ENCODE results near the gene FOXP4. TPM values are rescaled to one million over a fixed set of nuclear protein-coding genes. Genes with fewer than 3 reads are reported as not detected.

The FOXP4 gene, protein sequence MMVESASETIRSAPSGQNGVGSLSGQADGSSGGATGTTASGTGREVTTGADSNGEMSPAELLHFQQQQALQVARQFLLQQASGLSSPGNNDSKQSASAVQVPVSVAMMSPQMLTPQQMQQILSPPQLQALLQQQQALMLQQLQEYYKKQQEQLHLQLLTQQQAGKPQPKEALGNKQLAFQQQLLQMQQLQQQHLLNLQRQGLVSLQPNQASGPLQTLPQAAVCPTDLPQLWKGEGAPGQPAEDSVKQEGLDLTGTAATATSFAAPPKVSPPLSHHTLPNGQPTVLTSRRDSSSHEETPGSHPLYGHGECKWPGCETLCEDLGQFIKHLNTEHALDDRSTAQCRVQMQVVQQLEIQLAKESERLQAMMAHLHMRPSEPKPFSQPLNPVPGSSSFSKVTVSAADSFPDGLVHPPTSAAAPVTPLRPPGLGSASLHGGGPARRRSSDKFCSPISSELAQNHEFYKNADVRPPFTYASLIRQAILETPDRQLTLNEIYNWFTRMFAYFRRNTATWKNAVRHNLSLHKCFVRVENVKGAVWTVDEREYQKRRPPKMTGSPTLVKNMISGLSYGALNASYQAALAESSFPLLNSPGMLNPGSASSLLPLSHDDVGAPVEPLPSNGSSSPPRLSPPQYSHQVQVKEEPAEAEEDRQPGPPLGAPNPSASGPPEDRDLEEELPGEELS
- 2.3 and 2.6 TPM in 2 replicates for total RNA-seq (2014; rRNA removed; shearing (Covaris generic))

GRCh38 chr6:41545703-41546474 is at the start of gene FOXP4:
Gene FOXP4 (plus strand): TSS chr6:41546381. CDS start chr6:41565761, 19,380 bp downstream.
- in situ Hi-C loops (cut with HindIII; ENCODE audit: low sequenced_read_pairs): no loop called here

GRCh38 chr6:41497573-41497972 is 48.6 kb upstream of the FOXP4 start:
- no peak for DNase-seq (ENCODE audit: low spot score)
- in situ Hi-C loops (cut with HindIII; ENCODE audit: low sequenced_read_pairs): no loop called here

More at GRCh38 chr6:41545703-41546474, at the start of gene FOXP4:
- DNase-seq (ENCODE audit: low spot score): peak; percentile 93

DNA sequence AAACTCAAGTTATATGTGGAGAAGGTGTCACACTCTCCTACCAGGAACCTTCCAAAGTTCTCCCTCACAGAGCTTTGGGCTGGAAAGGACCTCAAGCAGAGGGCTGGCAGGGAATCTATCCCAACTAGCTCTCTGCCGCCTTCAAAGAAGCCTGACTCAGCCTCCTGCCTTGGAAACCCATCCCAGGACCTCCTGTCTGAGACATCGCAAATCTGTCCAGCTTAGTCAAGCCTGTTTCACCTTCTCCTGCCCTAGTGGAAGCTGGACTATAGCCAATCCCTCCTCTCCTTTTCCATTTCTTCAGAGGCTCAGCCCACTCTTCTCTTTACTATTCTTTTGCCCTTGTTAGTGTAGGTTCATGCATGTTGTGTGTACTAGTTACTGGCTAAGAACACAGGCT is 48.2 kb upstream of the FOXP4 start:
- in situ Hi-C loops (cut with HindIII; ENCODE audit: low sequenced_read_pairs): no loop called here
- DNase-seq (ENCODE audit: low spot score): no peak

DNA sequence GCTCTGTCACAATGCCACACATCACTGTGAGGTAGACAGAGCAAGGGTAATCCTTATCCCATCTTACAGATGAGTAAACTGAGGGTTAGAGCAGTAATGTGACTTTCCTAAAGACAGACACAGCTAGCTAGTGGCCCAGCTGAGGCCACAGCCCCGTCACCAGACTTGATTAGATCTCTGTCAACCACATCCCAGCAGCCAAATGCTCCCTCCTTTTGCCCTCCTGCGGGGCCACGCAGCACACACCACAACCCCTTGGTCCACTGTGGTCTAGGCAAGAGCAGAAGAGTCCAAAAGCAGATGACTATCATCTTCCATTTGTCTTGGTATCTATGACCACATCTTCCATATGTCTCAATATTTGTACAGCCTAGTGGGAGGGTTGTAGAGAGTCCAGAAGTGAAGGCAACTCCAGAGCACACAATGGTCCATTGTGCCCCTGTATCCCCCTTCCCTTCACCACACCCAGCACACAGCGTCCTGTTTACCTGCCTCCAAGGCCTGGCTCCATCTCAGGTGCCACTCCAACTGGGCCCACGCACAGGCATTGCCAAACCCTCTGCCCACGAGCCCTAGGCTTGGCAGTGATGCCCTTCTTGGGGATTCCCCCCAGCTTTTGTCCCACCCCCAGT is 47.1 kb upstream of the FOXP4 start:
- no peak for DNase-seq (ENCODE audit: low spot score)
- in situ Hi-C loops (cut with HindIII; ENCODE audit: low sequenced_read_pairs): no loop called here

DNA sequence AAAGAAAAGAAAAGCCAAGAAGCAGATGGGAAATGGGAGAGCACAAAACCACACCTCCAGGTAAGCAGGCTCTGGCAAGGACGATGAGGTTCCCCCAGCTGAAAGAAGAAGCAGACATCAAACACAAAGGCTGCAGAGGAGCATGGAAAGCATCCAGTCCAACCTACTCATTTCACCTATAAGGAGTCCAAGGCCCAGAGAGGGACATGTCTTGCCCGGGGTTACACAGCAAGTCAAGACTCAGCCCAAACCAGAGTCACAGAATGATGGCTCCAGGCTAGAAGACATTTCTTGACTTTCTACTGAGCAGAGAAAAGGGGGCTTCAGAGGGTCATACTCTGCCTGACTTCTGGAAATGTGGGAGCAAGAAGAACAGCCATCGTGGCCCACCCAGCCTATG is 45.6 kb upstream of the FOXP4 start:
- in situ Hi-C loops (cut with HindIII; ENCODE audit: low sequenced_read_pairs): no loop called here
- no peak for DNase-seq (ENCODE audit: low spot score)

DNA sequence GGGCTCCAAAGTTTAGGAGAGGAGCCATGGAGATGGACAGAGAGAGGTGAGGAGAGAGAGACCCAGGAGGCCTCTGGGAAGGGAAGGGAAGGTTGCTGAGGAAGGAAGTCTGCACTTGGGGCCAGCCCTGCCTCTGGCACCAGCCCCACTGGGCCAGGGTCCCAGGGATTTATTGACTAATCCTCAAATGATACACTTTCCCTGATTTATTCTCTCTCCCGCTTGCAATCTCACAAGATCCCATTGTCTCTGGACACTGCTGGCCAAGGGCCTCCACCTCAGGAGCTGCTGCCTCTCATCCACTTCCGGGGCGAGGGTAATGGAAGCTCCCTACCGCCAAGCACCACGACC is 43.6 kb upstream of the FOXP4 start:
- in situ Hi-C loops (cut with HindIII; ENCODE audit: low sequenced_read_pairs): no loop called here
- no peak for DNase-seq (ENCODE audit: low spot score)

DNA sequence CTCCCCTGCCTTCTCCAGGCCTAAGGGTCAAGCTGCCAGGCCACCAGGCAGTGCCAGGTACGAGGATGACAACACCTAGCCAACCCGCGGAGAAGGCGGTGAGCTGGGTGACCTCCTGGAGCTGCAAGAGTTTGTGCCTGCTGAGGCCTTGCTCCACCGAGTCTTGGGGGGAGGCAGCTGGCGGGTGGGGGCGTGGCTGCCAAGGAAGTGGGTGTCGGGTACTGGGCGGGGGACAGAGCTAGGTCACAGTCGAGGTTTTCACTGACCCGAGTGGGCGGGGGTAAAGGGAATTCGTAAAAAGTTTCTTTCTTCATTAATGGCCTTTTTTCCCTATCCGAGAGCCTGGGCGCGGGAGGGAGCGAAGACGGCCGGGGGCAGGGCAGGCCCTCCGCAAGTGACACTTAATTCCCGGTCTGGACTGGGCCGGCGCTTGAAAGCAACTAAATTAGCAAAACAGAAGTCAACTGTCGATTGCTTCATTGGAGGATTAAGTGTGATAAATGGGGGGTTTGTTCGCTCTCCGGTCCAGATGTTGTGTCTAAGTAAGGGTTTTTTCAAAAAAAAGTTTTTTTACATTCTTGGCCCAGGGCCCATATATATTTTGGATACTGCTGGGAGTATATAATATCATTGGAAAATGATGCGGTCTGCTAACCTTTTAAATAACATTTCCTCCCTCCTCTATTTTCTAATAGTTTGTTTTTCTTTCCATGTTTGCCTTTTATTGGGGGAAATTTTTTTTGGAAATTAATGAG is 43.1 kb upstream of the FOXP4 start:
- no peak for DNase-seq (ENCODE audit: low spot score)

GRCh38 chr6:41503827-41504465 is 42.2 kb upstream of the FOXP4 start:
- no peak for DNase-seq (ENCODE audit: low spot score)
- in situ Hi-C loops (cut with HindIII; ENCODE audit: low sequenced_read_pairs): no loop called here

More for the DNA sequence above, 43.1 kb upstream of the FOXP4 start:
- in situ Hi-C loops (cut with HindIII; ENCODE audit: low sequenced_read_pairs): no loop called here

DNA sequence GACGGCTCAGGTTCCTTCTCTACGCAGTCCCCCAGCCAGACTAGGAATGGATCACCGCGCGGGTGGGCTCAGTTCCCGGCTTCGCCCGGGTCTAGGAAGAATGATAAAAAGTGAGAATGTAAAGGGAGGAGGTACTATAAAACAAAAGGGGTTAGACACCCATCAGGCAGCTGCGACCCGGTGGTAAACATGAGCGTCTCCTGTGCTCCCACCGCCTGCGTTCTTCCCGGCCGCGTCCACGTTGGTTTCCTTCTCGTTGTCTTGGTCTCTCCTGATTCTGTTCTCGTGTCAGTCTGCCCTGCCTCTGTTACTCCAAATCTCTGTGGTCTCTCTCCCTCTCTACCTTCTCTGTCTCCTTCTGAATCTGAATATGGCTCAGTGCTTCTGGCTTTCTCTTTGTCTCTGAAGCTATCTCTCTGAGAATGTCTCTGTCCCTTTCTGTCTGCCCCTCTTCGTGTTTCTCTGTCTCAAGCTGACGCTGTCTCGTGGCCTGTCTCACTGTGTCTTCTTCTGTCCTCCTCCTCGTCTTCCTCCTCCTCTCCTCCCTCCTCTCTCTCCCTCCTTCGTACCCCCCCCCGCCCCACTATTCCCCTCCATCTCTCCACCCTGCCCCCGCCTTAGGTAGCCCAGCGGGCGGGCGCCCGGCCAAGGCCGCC is 41.6 kb upstream of the FOXP4 start:
- in situ Hi-C loops (cut with HindIII; ENCODE audit: low sequenced_read_pairs): no loop called here
- DNase-seq (ENCODE audit: low spot score): no peak

DNA sequence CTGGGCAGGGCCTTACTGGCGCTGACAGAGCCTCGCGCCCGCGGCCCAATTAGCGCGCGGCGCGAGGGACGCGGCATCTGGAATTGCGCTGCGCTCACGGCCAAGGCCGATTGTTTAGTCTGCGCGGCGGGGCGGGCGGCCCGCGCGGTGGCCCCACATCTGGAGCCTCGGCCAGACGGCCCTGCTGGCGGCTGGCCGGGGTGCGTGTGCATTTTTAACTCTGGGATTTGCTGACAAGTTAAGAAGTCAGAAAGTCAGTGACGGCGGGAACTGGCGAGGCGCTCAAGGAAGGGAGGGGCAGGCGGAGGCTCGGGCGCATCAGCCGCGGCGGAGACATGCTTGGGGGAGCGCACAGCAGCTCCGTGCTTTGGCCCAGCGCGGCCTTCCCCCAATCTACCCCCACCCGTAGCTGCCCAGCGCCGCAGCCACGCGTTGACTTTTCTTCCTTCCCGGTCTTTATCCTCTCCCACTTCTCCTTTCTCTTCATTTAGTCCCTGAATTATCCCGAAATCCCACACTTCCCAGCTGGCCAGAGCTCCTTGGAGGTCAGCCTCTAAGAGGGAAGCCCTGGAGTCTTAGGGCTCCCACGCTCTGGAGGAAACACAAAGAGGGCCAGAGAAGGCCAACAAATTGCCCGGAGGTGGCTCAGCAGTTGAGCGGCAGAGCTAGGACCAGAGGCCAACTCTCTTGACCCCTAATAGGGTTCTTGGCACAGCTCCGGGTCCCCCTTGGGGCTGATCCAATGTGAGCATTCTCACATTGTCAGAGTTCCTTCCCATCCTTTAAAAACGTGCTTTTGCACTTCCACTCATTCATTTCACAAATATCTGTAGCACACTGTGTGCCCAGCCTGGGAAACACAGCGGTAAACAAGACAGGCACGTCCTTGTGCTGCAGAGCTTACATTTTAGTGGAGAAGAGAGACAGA is 40.8 kb upstream of the FOXP4 start:
- no peak for DNase-seq (ENCODE audit: low spot score)
- in situ Hi-C loops (cut with HindIII; ENCODE audit: low sequenced_read_pairs): no loop called here

- in situ Hi-C loops (cut with HindIII; ENCODE audit: low sequenced_read_pairs): no loop called here
- DNase-seq (ENCODE audit: low spot score): no peak
Observed at GRCh38 chr6:41508479-41508878, 37.7 kb upstream of the FOXP4 start.

- DNase-seq (ENCODE audit: low spot score): no peak
- in situ Hi-C loops (cut with HindIII; ENCODE audit: low sequenced_read_pairs): no loop called here
Observed at GRCh38 chr6:41509580-41509979, 36.6 kb upstream of the FOXP4 start.

DNA sequence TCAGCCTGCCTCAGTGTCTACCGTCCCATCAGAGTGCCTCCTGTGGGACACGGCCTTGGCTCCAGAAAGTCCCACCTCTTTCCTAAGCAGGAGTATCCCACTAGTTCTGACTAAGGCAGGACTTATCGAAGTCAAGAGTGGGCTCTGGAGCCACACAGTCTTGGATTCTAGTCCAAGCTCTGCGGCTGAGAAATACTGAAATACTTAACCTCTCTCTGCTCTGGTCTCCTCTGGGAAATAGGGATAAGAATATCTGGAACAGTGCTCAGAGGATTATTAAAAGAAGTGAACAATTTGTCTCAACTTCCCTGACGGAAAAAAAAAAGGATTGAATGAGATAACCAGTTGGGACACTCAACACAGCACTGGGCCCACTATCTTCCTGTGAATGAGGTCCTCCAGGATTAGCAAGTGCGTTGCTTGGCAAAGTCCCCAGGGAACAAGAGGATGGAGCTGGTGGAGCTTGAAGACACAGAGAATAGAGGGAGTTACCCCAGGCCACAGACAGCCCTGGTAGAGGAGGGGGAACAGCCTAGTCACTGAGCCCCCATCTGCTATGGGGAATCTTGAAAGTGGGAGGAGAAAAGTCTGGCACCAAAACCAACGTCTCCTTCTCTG is 34.6 kb upstream of the FOXP4 start:
- DNase-seq (ENCODE audit: low spot score): no peak
- in situ Hi-C loops (cut with HindIII; ENCODE audit: low sequenced_read_pairs): no loop called here

GRCh38 chr6:41512146-41512701 is 34.0 kb upstream of the FOXP4 start:
- in situ Hi-C loops (cut with HindIII; ENCODE audit: low sequenced_read_pairs): no loop called here
- DNase-seq (ENCODE audit: low spot score): no peak

DNA sequence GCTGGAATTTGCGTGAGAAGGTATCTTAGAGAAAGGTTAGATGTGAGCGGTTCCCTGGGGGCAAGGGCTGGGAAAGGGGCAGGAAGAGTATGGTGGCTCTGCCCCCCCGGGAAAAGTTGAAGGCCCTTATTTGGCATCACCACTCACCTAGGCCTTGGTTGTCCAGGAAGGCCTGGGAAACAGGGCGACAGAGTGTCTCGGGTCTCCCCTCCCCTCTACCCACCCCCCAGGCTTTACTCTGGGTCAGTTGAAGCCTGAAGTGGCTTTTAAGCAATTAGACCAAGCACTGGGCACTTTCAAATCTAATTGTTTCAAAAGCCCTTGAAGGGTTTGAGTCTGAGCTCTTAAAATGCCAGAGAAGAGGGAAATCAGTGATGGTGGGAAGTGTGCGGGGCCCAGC is 30.2 kb upstream of the FOXP4 start:
- DNase-seq (ENCODE audit: low spot score): no peak
- in situ Hi-C loops (cut with HindIII; ENCODE audit: low sequenced_read_pairs): no loop called here

DNA sequence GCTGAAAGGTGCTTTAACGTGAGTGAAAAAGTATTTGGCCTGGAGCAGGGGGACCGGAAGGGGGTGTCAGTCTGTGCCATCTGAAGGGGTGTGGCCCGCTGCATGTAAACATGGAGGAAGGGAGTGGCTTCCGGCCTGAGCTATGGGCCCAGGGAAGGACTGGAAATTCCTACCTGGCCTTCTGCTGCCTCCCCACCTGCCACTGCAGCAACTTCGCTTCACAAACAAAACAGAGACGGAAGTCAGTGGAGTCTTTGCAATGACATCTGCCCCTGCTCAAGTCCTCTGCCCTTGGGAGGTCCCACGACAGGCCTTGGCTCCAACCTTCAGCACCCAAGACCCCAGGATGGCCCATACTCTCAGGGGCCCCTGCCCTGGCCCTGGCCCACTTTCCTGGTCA is 28.1 kb upstream of the FOXP4 start:
- in situ Hi-C loops (cut with HindIII; ENCODE audit: low sequenced_read_pairs): no loop called here
- DNase-seq (ENCODE audit: low spot score): no peak

Measured in G401 (cell line).